Measurements from ENCODE around the gene TH. TPM values are rescaled to one million over a fixed set of nuclear protein-coding genes. Genes with fewer than 3 reads are reported as not detected.
"Not testable (repeated sequence)": the region's sequence is repeated elsewhere in the genome, so short reads cannot be mapped to it uniquely, and the experiment has no call there.

TH gene
- total RNA-seq, 2 donors from 2014 or later: not detected

GRCh38 chr11:2127482-2128129, 44.0 kb downstream of the TH start:
- ATAC-seq (replicated peaks): no peak
- Mint-ChIP-seq H3K36me3 (ENCODE audit: low read depth) (peaks cover 10% of the 10 kb centered on the region), H3K27ac (no peak overlapping the region), H3K4me1 (peaks cover 5% of the 10 kb centered on the region), H3K9me3 (peaks cover 3% of the 10 kb centered on the region), H3K27me3 (peaks cover 18% of the 10 kb centered on the region), H3K4me3 (no peak overlapping the region)

DNA sequence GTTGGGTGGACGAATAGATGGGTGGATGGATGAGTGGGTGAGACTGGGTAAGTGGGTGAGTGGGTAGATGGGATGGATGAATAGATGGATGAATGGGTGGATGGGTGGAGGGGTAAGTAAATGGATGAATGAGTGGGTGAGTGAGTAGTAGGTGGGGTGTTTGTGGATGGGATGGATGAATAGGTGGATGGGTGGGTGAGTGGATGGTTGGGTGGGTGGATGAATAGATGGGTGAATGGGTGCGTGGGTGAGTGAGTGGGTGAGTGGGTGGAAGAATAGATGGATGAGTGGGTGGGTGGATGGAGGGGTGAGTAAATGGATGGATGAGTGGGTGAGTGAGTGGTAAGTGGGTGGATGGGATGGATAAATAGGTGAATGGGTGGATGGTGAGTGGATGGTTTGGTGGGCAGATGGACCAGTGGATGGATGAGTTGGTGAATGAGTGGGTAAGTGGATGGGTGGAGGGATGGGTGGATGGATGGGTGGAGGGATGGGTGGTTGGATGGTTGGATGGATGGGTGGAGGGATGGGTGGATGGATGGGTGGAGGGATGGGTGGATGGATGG, 45.0 kb downstream of the TH start:
- no peak overlapping the region for H3K4me3 Mint-ChIP-seq
- peaks cover 13% of the 10 kb centered on the region for H3K27me3 Mint-ChIP-seq
- peaks cover 4% of the 10 kb centered on the region for H3K4me1 Mint-ChIP-seq
- no peak for ATAC-seq (replicated peaks)
- H3K36me3 Mint-ChIP-seq (ENCODE audit: low read depth): peaks cover 3% of the 10 kb centered on the region
- no peak overlapping the region for H3K27ac Mint-ChIP-seq
- peaks cover 3% of the 10 kb centered on the region for H3K9me3 Mint-ChIP-seq

- ATAC-seq (replicated peaks); H3K27ac Mint-ChIP-seq; H3K4me3 Mint-ChIP-seq; H3K36me3 Mint-ChIP-seq (ENCODE audit: low read depth); H3K9me3 Mint-ChIP-seq; H3K4me1 Mint-ChIP-seq: not testable (repeated sequence)
- H3K27me3 Mint-ChIP-seq: peaks cover 15% of the 10 kb centered on the region
Observed at GRCh38 chr11:2124736-2125484, 46.7 kb downstream of the TH start.

DNA sequence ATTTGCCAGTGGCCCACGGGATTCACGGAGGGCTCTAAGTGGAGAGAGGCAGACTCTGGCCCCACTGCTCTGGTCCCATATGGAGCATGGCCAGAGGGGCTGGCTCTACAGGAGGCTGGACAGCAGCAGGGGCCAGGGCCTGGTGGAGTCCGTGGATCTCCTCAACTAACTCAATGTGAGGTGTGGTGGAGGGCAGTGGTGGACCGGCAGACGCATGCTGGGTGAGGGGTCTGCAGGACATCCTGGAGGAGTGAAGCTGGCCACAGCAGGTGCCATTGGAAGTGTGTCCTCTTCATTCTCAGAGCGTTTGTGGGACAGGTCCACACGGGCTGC, 48.0 kb downstream of the TH start:
- Mint-ChIP-seq H3K4me3 (no peak overlapping the region), H3K4me1 (no peaks in the 10 kb centered on the region), H3K27me3 (peaks cover 16% of the 10 kb centered on the region), H3K27ac (no peak overlapping the region), H3K36me3 (ENCODE audit: low read depth) (no peaks in the 10 kb centered on the region), H3K9me3 (peaks cover 3% of the 10 kb centered on the region)
- no peak for ATAC-seq (replicated peaks)

GRCh38 chr11:2122907-2123627, 48.5 kb downstream of the TH start:
- H3K36me3 Mint-ChIP-seq (ENCODE audit: low read depth): no peaks in the 10 kb centered on the region

GRCh38 chr11:2122222-2122906, 49.3 kb downstream of the TH start:
- H3K27ac Mint-ChIP-seq: no peak overlapping the region
- peaks cover 3% of the 10 kb centered on the region for H3K9me3 Mint-ChIP-seq
- no peak overlapping the region for H3K4me3 Mint-ChIP-seq
- peak; percentile 31 for ATAC-seq (replicated peaks)
- no peaks in the 10 kb centered on the region for H3K4me1 Mint-ChIP-seq
- H3K36me3 Mint-ChIP-seq (ENCODE audit: low read depth): no peaks in the 10 kb centered on the region
- peaks cover 18% of the 10 kb centered on the region for H3K27me3 Mint-ChIP-seq

More at GRCh38 chr11:2122907-2123627, 48.5 kb downstream of the TH start:
- peaks cover 3% of the 10 kb centered on the region for H3K9me3 Mint-ChIP-seq
- peaks cover 18% of the 10 kb centered on the region for H3K27me3 Mint-ChIP-seq
- H3K27ac Mint-ChIP-seq: no peak overlapping the region
- no peak for ATAC-seq (replicated peaks)
- H3K4me1 Mint-ChIP-seq: no peaks in the 10 kb centered on the region
- no peak overlapping the region for H3K4me3 Mint-ChIP-seq

DNA sequence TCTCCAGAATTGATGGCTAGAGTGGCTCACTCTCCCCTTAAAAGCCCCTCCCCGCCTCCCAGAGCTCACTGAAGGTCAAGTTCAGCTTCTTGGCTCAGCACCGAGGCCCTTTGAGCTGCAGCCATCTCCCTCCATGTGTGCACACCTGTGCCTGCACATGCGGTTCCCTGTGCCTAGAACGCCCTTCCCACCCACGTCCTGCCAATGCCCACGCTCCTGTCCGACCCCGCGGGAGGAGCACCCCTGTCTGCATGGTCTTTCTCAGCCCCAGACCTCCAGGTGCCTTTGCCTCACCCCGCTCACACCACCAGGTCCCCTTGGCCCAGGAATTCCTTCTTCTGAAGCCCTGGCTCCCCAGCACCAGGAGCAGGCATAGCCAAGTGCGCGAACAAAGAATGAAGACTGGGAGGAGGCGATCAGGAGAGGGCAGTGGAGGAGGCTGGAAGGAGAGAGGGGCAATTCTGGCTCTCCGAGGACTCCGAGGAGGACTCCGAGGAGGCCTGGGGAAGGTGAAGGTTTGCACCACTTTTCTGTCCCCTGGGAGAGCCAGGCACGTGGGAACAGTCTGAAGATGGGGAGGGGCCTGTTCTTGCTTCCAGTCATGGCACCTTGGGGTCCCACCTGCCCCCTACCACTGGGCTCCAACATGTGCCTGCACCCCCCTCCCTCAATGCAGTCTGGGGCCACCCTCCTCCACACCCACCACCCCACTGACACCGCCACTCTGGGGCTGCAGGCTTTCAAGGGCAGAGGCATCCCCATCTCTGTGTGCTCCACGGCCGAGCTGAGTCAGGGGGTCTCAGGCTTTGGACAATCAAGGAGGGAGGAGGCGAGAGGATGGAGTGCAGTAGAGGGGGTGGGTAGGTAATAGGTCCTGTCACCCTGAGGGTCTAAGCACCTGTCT, 50.1 kb downstream of the TH start:
- Mint-ChIP-seq H3K9me3 (peaks cover 3% of the 10 kb centered on the region), H3K27ac (no peak overlapping the region), H3K4me3 (no peak overlapping the region), H3K4me1 (no peaks in the 10 kb centered on the region), H3K27me3 (peaks cover 18% of the 10 kb centered on the region), H3K36me3 (ENCODE audit: low read depth) (no peaks in the 10 kb centered on the region)
- no peak for ATAC-seq (replicated peaks)

DNA sequence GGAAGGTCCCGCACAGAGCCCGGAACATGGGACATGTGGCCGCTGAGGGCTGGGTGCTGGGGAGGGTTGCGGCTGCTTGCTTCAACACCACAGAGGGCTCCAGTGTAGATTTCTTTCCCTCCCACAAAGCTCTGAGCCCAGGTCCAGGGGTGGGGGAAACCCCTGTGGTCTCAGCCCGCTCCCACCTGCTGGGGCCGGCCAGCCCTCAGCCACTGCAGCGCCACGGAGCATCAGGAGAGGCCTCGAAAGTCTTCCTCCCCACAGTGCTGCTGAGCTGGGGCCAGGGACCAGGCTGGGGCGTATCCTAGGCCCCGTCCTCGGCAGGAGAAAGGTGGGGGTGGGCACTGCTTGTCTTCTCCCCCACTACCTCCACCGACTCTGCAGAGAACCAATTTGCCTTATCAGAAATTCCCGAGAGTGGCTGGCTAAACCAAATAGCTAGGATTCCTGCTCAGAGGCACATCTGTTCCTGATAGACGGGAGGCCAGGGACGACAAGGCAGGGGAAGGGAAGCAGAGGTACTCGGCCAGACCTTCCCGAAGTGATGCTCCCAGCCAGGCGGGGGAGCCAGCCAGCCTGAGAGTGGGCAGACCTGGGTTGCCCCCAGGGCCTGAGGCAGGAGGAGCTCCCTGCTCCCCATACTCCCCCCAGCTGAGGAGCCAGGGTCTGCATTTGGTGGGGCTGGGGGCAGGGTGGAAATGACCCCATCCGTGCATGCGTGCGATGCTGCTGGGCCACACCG, 51.1 kb downstream of the TH start:
- no peak for ATAC-seq (replicated peaks)

GRCh38 chr11:2118677-2119076, 52.9 kb downstream of the TH start:
- ATAC-seq (replicated peaks): no peak
- H3K9me3 Mint-ChIP-seq: no peaks in the 10 kb centered on the region
- no peaks in the 10 kb centered on the region for H3K36me3 Mint-ChIP-seq (ENCODE audit: low read depth)
- no peaks in the 10 kb centered on the region for H3K4me1 Mint-ChIP-seq
- H3K4me3 Mint-ChIP-seq: no peak overlapping the region
- peaks cover 14% of the 10 kb centered on the region for H3K27me3 Mint-ChIP-seq
- no peak overlapping the region for H3K27ac Mint-ChIP-seq

More for the DNA sequence above, 51.1 kb downstream of the TH start:
- Mint-ChIP-seq H3K27me3 (peaks cover 18% of the 10 kb centered on the region), H3K9me3 (peaks cover 3% of the 10 kb centered on the region), H3K4me1 (no peaks in the 10 kb centered on the region), H3K4me3 (no peak overlapping the region), H3K36me3 (ENCODE audit: low read depth) (no peaks in the 10 kb centered on the region), H3K27ac (no peak overlapping the region)

- Mint-ChIP-seq H3K9me3 (no peaks in the 10 kb centered on the region), H3K4me1 (no peaks in the 10 kb centered on the region), H3K27ac (no peak overlapping the region), H3K27me3 (peaks cover 14% of the 10 kb centered on the region), H3K4me3 (no peak overlapping the region), H3K36me3 (ENCODE audit: low read depth) (no peaks in the 10 kb centered on the region)
- no peak for ATAC-seq (replicated peaks)
Observed at GRCh38 chr11:2116680-2117079, 54.9 kb downstream of the TH start.

DNA sequence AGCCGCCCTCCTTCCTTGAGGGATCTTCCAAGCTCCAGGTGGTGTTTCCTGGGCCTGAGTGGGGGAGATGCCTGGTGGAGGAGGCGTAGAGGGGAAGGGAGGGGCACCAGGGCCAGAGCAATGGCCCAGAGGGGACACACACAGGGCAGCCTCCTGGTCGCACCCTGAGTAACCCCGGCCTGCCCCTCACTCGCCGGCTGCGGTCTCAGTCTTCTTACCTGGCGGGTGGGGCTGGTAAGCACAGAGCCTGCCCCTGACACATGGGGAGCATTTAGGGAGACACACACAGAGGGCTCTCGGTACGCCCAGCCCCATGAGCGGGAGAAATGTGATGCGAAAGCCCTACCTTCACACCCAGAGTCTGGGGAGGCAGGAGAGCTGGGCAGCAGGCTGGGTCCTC, 56.3 kb downstream of the TH start:
- Mint-ChIP-seq H3K9me3 (no peaks in the 10 kb centered on the region), H3K4me3 (no peak overlapping the region), H3K27ac (no peak overlapping the region), H3K36me3 (ENCODE audit: low read depth) (no peaks in the 10 kb centered on the region), H3K27me3 (peaks cover 9% of the 10 kb centered on the region), H3K4me1 (no peaks in the 10 kb centered on the region)
- no peak for ATAC-seq (replicated peaks)

DNA sequence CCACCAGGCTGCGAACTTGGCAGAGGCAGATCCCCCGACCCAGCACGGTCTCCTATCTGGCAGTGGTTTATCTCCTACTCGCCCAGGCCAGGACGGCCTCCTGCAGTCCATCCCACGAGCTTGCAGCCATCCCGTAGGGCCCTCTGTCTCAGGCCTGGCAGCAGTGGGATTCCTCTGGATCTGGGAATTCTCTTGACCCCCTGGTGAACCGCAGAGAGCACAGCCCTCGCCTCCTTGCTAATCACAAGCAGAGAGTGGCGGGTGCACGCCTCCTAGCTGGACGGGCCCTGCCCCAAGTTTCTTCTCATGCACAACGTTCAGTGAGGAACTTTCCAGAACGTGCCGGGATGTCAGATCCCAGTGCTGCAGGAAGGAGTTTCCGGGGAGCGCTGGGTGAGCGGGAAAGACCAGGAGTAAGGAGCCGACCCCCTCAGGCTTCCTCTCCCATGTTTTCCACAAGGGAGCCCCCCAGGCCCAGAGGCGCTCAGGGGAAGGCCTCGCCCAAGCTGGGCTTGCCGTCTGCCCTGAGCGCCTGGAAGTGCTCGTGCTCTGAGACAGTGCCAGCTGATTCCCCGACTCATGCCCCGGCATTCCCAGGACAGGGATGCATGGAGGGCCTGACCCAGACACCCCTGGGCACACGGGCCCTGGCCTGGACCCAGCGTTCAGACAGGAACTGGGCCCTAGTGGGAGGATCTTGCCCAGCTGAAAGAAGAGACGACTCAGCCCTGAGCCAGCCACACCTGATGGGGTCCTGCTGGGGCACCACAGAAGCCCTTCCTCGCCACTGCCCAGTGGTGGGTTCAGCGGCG, 57.0 kb downstream of the TH start:
- no peaks in the 10 kb centered on the region for H3K9me3 Mint-ChIP-seq
- no peak overlapping the region for H3K4me3 Mint-ChIP-seq
- no peak for ATAC-seq (replicated peaks)
- peaks cover 4% of the 10 kb centered on the region for H3K27me3 Mint-ChIP-seq
- H3K36me3 Mint-ChIP-seq (ENCODE audit: low read depth): no peaks in the 10 kb centered on the region
- H3K4me1 Mint-ChIP-seq: no peaks in the 10 kb centered on the region
- H3K27ac Mint-ChIP-seq: no peak overlapping the region
